ENCODE data around the gene TTC34.

DNA sequence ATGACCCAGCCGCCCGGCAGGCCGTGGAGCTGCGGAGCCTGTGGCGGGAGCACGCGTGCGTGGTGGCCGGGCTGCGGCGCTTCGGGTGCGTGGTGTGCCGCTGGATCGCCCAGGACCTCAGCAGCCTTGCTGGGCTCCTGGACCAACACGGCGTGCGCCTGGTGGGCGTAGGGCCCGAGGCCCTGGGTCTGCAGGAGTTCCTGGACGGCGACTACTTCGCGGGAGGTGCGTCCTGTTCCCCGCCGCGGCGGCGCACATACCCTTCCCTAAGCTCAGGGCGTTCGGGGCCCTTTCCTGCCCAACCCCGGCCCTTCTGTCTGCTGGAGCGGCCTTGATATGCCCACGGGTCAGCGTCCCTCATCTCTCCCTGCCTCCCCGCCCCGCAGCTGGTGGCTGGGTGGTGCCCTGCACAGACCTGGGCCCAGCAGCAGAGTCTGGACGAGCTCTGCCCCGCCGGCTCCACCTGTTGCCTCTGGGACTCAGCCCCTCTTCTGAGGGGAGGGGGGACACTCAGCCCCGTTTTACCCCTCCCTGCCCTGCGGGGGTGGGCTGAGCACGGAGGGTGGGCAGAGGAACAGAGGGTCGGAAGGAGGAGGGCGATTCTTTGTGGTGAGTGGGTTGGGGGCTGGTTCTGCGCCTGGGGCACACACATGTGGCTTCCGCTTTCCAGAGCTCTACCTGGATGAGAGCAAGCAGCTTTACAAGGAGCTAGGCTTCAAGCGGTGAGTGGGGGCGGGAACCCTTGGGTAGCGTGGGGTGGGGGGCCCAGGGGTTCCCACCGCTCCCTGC, 214.2 kb downstream of the TTC34 start:
- TF ChIP-seq, protein P1, sequence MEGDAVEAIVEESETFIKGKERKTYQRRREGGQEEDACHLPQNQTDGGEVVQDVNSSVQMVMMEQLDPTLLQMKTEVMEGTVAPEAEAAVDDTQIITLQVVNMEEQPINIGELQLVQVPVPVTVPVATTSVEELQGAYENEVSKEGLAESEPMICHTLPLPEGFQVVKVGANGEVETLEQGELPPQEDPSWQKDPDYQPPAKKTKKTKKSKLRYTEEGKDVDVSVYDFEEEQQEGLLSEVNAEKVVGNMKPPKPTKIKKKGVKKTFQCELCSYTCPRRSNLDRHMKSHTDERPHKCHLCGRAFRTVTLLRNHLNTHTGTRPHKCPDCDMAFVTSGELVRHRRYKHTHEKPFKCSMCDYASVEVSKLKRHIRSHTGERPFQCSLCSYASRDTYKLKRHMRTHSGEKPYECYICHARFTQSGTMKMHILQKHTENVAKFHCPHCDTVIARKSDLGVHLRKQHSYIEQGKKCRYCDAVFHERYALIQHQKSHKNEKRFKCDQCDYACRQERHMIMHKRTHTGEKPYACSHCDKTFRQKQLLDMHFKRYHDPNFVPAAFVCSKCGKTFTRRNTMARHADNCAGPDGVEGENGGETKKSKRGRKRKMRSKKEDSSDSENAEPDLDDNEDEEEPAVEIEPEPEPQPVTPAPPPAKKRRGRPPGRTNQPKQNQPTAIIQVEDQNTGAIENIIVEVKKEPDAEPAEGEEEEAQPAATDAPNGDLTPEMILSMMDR (IDR thresholded peaks at IDR 0.05 in 4 of 5, conservative IDR thresholded peaks at IDR 0.05 in 1 of 5), result no peak
- no peak for TF ChIP-seq POLR2A (IDR thresholded peaks at IDR 0.05)
